ENCODE results near the gene HIVEP1. TPM values are rescaled to one million over a fixed set of nuclear protein-coding genes. Genes with fewer than 3 reads are reported as not detected.

Gene HIVEP1
- total RNA-seq, 1 donor from 2014 or later = 45.4 TPM

DNA sequence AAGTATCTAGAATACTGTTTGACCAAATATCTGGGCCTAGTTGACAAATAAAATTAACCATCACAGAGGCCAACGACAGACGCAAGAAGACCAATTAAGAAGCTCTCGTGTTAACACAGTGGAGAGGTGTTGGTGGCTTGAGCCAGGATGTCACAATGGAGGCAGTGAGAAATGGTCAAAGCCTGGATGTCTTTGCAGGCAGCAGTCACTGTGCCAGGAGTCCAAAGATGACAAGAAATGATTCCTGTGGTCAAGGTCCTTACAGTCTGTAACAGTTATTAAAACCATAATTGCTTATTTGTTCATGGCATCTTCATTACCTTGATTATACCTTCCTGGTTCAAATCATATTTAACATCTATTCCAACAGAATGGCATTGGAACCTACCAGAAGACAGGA, 186.7 kb downstream of the HIVEP1 start:
- DNase-seq (ENCODE audit: low read depth) = no peak
- no peak overlapping the region for H3K4me3 ChIP-seq (ENCODE audit: low read depth, low read length)
- no peaks in the 10 kb centered on the region for H3K27me3 ChIP-seq (ENCODE audit: control insufficient read depth, insufficient read depth, low read length)
- no peak for TF ChIP-seq CTCF (IDR thresholded peaks at IDR 0.05; ENCODE audit: insufficient read depth, low read length, poor library complexity, severe bottlenecking)
- no peaks in the 10 kb centered on the region for H3K36me3 ChIP-seq (ENCODE audit: control insufficient read depth, insufficient read depth, low read length)

- DNase-seq (ENCODE audit: low read depth) = no peak
- Histone ChIP-seq H3K27me3 (ENCODE audit: control insufficient read depth, insufficient read depth, low read length) (no peaks in the 10 kb centered on the region), H3K4me3 (ENCODE audit: low read depth, low read length) (no peak overlapping the region), H3K36me3 (ENCODE audit: control insufficient read depth, insufficient read depth, low read length) (no peaks in the 10 kb centered on the region)
- TF ChIP-seq CTCF (IDR thresholded peaks at IDR 0.05; ENCODE audit: insufficient read depth, low read length, poor library complexity, severe bottlenecking) = no peak
Observed at GRCh38 chr6:12200015-12200564, 188.0 kb downstream of the HIVEP1 start.

GRCh38 chr6:12200761-12201160, 188.6 kb downstream of the HIVEP1 start:
- Histone ChIP-seq H3K27me3 (ENCODE audit: control insufficient read depth, insufficient read depth, low read length) (no peaks in the 10 kb centered on the region), H3K4me3 (ENCODE audit: low read depth, low read length) (no peak overlapping the region), H3K36me3 (ENCODE audit: control insufficient read depth, insufficient read depth, low read length) (no peaks in the 10 kb centered on the region)
- no peak for DNase-seq (ENCODE audit: low read depth)
- no peak for TF ChIP-seq CTCF (IDR thresholded peaks at IDR 0.05; ENCODE audit: insufficient read depth, low read length, poor library complexity, severe bottlenecking)

GRCh38 chr6:12203001-12203400, 190.9 kb downstream of the HIVEP1 start:
- H3K27me3 ChIP-seq (ENCODE audit: control insufficient read depth, insufficient read depth, low read length) = no peaks in the 10 kb centered on the region
- no peak for TF ChIP-seq CTCF (IDR thresholded peaks at IDR 0.05; ENCODE audit: insufficient read depth, low read length, poor library complexity, severe bottlenecking)
- no peaks in the 10 kb centered on the region for H3K36me3 ChIP-seq (ENCODE audit: control insufficient read depth, insufficient read depth, low read length)
- H3K4me3 ChIP-seq (ENCODE audit: low read depth, low read length) = no peak overlapping the region
- DNase-seq (ENCODE audit: low read depth) = peak; percentile 86

DNA sequence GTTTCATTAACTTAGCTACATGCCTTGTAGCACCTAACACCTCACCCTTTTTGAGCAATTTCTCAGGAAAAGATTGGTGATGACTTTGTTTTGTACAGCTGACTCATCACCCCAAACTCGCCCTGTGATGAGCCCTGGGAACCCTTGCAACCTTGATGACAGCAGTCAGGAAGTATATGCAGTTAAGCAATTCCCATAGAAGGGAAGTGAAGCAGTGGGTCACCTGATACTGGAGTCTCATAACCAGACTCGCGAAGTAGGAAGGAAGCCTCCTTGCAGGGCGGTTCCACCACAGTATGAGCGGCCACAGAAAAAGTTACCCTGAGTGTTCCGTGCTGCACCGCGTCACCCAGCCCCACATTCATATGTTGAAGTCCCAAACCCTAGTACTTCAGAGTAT, 196.1 kb downstream of the HIVEP1 start:
- Histone ChIP-seq H3K36me3 (ENCODE audit: control insufficient read depth, insufficient read depth, low read length) (no peaks in the 10 kb centered on the region), H3K4me3 (ENCODE audit: low read depth, low read length) (no peak overlapping the region), H3K27me3 (ENCODE audit: control insufficient read depth, insufficient read depth, low read length) (no peaks in the 10 kb centered on the region)
- no peak for TF ChIP-seq CTCF (IDR thresholded peaks at IDR 0.05; ENCODE audit: insufficient read depth, low read length, poor library complexity, severe bottlenecking)
- no peak for DNase-seq (ENCODE audit: low read depth)

DNA sequence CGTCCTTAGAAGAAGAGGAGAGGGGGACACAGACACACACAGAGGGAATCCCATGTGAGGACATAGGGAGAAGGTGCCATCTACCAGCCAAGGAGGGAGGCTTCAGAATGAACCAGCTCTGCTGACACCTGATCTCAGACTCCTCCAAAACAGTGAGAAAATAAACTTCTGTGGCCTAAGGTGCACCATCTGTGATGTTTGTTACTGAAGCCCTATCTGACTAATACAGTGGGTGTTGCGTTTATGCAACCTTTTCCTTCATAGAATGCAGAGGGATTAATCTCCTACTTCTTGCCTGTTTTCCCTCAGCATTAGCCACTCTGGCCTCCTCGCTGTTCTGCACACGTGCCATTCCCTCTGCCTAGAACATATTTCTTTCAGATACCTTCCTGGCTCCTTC, 196.6 kb downstream of the HIVEP1 start:
- DNase-seq (ENCODE audit: low read depth) = no peak
- no peaks in the 10 kb centered on the region for H3K36me3 ChIP-seq (ENCODE audit: control insufficient read depth, insufficient read depth, low read length)
- H3K27me3 ChIP-seq (ENCODE audit: control insufficient read depth, insufficient read depth, low read length) = no peaks in the 10 kb centered on the region
- H3K4me3 ChIP-seq (ENCODE audit: low read depth, low read length) = no peak overlapping the region
- TF ChIP-seq CTCF (IDR thresholded peaks at IDR 0.05; ENCODE audit: insufficient read depth, low read length, poor library complexity, severe bottlenecking) = no peak
